GM12878 (cell line): Measurements from ENCODE around the gene MELTF. TPM values are rescaled to one million over a fixed set of nuclear protein-coding genes. Genes with fewer than 3 reads are reported as not detected.
"Not testable (repeated sequence)": the region's sequence is repeated elsewhere in the genome, so short reads cannot be mapped to it uniquely, and the experiment has no call there.

Experiments used
- ATAC-seq: fragments of 200-7000 bp; cut with Tn5 transposase; 3 replicates; pipeline ENCODE4 v1.9.1; 2020; ENCODE audit warnings: mild to moderate bottlenecking, moderate library complexity
- BruUV-seq: library from RNA; stranded (reverse); fragments of 400-500 nt; replicated peaks from 2 replicates; lab custom pipeline; 2021; lab: Mats Ljungman, UMichigan
- CTCF ChIA-PET: fragments of 300-600 bp; sonication (Branson Sonifier 250); formaldehyde crosslinking; extraction: SDS; loops from one replicate; lab custom pipeline; 2021; ENCODE audit warnings: inconsistent platforms; lab: Yijun Ruan, JAX
- POLR2A ChIA-PET: fragments of 350-600 bp; formaldehyde crosslinking; extraction: SDS; loops from one replicate; lab custom pipeline; 2021; ENCODE audit warnings: inconsistent platforms; lab: Charles Lee
- RAD21 ChIA-PET: fragments of 300-600 bp; sonication (Branson Sonifier 250); formaldehyde crosslinking; loops from one replicate; lab custom pipeline; 2023; ENCODE audit warnings: antibody characterized with exemption; ENCODE audit not compliant: unreplicated experiment; lab: Charles Lee
- SMC1A ChIA-PET: fragments of 300-600 bp; sonication (Branson Sonifier 250); formaldehyde crosslinking; loops from one replicate; lab custom pipeline; 2023; ENCODE audit not compliant: unreplicated experiment, uncharacterized antibody; lab: Charles Lee
- DNase-seq: peaks from one replicate; pipeline ENCODE4 v3.0.0-alpha.2; 2011; ENCODE audit warnings: low read depth, low spot score
- FAIRE-seq: peaks from 3 replicates; lab custom pipeline; 2011; peaks lifted over from hg19 to GRCh38; lab: Jason Lieb, UNC
- H2AFZ ChIP-seq: 2 replicates; pipeline ENCODE4 v1.6.0; 2011; ENCODE audit warnings: low read depth, low read length, control low read depth; ENCODE audit not compliant: control insufficient read depth
- H3K27ac ChIP-seq: 2 replicates; pipeline ENCODE4 v1.5.1; 2011; ENCODE audit warnings: control low read depth; ENCODE audit not compliant: control insufficient read depth, insufficient read depth
- H3K27me3 ChIP-seq, 2 experiments: replicated peaks in 1 of 2; 2 replicates each; pipeline versions ENCODE4 v1.6.0 to v1.6.1; 2011; ENCODE audit warnings: low read length in 1 of 2; ENCODE audit not compliant: control insufficient read depth in 2 of 2, insufficient read depth in 2 of 2
- H3K36me3 ChIP-seq, 2 experiments: 2 replicates each; pipeline ENCODE4 v1.5.1; 2011; ENCODE audit warnings: low read length in 1 of 2; ENCODE audit not compliant: control insufficient read depth in 2 of 2, insufficient read depth in 2 of 2
- H3K4me1 ChIP-seq: 2 replicates; pipeline ENCODE4 v1.6.1; 2011; ENCODE audit warnings: mild to moderate bottlenecking, low read length, moderate library complexity, mixed read lengths; ENCODE audit not compliant: control insufficient read depth, insufficient read depth
- H3K4me2 ChIP-seq: 2 replicates; pipeline ENCODE4 v1.6.0; 2011; ENCODE audit warnings: control low read depth; ENCODE audit not compliant: control insufficient read depth, insufficient read depth
- H3K4me3 ChIP-seq: fragments of 200-600 bp; sonication (generic); 2 replicates; pipeline ENCODE4 v1.5.1; 2016
- H3K79me2 ChIP-seq: 2 replicates; pipeline ENCODE4 v1.6.0; 2011; ENCODE audit warnings: low read length; ENCODE audit not compliant: control insufficient read depth, insufficient read depth
- H3K9ac ChIP-seq: 2 replicates; pipeline ENCODE4 v1.8.0; 2011; ENCODE audit warnings: low read length, control low read depth, mixed read lengths; ENCODE audit not compliant: control insufficient read depth, insufficient read depth
- H3K9me3 ChIP-seq: replicated peaks from 3 replicates; pipeline ENCODE4 v1.5.1; 2011; ENCODE audit warnings: mild to moderate bottlenecking, low read length; ENCODE audit not compliant: control insufficient read depth, insufficient read depth
- H4K20me1 ChIP-seq: 2 replicates; pipeline ENCODE4 v1.6.0; 2011; ENCODE audit not compliant: control insufficient read depth, insufficient read depth
- ATF7 ChIP-seq: fragments of 450-650 bp; IDR thresholded peaks from 2 replicates; pipeline ENCODE4 v1.6.1; 2016; ENCODE audit warnings: low read depth, mild to moderate bottlenecking
- JUNB ChIP-seq: IDR thresholded peaks from 2 replicates; pipeline ENCODE4 v1.6.1; 2016; ENCODE audit warnings: antibody characterized with exemption, mild to moderate bottlenecking
- MTA2 ChIP-seq: fragments of 450-650 bp; IDR thresholded peaks from 2 replicates; pipeline ENCODE4 v1.6.1; 2016; ENCODE audit warnings: low read depth, mild to moderate bottlenecking, moderate library complexity
- RUNX3 ChIP-seq: IDR thresholded peaks from 2 replicates; pipeline ENCODE4 v1.6.1; 2012; ENCODE audit warnings: low read length, inconsistent platforms
- ZSCAN29 ChIP-seq: fragments of 450-650 bp; IDR thresholded peaks from 2 replicates; pipeline ENCODE4 v1.6.1; 2017; ENCODE audit warnings: mild to moderate bottlenecking, moderate library complexity
- WGBS: methylation state at CpG from one replicate; pipeline ENCODE4 v1.1.6; 2016; ENCODE audit warnings: low lambda C conversion rate; ENCODE audit not compliant: insufficient replicate concordance, insufficient coverage; ENCODE audit errors: missing lambda C conversion rate; 5-methylcytosine and 5-hydroxymethylcytosine counted together
- in situ Hi-C: fragments of 300-500 bp; cut with MboI; formaldehyde crosslinking; loops from 9 replicates; pipeline ENCODE4 v1.14.3; 2018; ENCODE audit warnings: mixed read lengths
- intact Hi-C: fragments of 100-400 bp; cut with micrococcal nuclease; formaldehyde crosslinking; loops from one replicate; pipeline ENCODE4 v1.14.2; 2022; ENCODE audit not compliant: unreplicated experiment
- polyA plus RNA-seq, 11 experiments: library from polyadenylated mRNA; depleted of rRNA in 4 of 11; unstranded in 6 of 11; stranded (reverse) in 5 of 11; fragments of >200 nt; fragmentation: Nextera tagmentation in 4 of 11; fragmentation: Illumina TruSeq in 1 of 11; extraction: Ambion mirVana in 4 of 11; extraction: Trizol in 1 of 11; gene quantifications; 1 replicate in 1 of 11; 2 replicates in 10 of 11; pipeline versions ENCODE4 v1.2.1 to v1.2.3, GENCODE V29; 2011 to 2016; ENCODE audit warnings: inconsistent platforms in 2 of 11, missing spikeins in 2 of 11, low read depth in 1 of 11
- total RNA-seq, 4 experiments: library from RNA; depleted of rRNA in 3 of 4; stranded (reverse); fragments of >200 nt in 3 of 4; fragmentation: Illumina TruSeq in 1 of 4; extraction: Trizol in 1 of 4; gene quantifications; 2 replicates each; pipeline versions ENCODE4 v1.2.1 to v1.2.3, GENCODE V29; 2013 to 2021
- TF ChIP-seq, protein P1 (sequence below): fragments of 450-650 bp; IDR thresholded peaks from 2 replicates; pipeline ENCODE4 v1.6.1; 2017; ENCODE audit warnings: mild to moderate bottlenecking, low read depth, inconsistent platforms; ENCODE audit not compliant: poor library complexity, severe bottlenecking
- TF ChIP-seq, protein P2 (sequence below): IDR thresholded peaks from 2 replicates; pipeline ENCODE4 v1.6.1; 2012; ENCODE audit warnings: low read length, inconsistent platforms
- TF ChIP-seq, protein P3 (sequence below): fragments of 450-650 bp; IDR thresholded peaks from 2 replicates; pipeline ENCODE4 v1.6.1; 2017; ENCODE audit warnings: mild to moderate bottlenecking, moderate library complexity

Gene MELTF
- total and polyA plus RNA-seq, 10 of the 15 experiments (the other 5 are each of a cell fraction or from before 2014, with no cell fraction given): 0.55 to 49.1 (median 11.1) TPM

DNA sequence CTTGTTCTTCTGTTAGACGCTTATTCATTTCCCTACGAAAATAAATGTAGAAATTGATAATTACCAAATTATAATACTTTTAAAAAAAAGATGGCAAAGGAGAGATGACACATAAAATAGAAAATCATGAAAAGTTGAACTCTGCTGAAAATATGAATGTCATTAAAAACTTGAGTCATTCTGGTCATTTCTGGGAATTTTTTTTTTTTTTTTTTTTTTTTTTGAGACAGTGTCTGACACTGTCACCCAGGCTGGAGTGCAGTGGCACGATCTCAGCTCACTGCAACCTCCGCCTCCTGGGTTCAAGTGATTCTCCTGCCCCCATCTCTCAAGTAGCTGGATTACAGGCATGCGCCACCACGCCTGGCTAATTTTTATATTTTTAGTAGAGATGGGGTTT lies 22.0 kb upstream of the MELTF start:
- in situ Hi-C loops, DNase-seq, H3K27me3 ChIP-seq, H2AFZ ChIP-seq, H3K36me3 ChIP-seq: not testable (repeated sequence)
- ChIA-PET POLR2A (interaction anchor here (0.6 to 1.2 kb wide), 4 partner anchors 14 to 434 kb away, joined by 3 to 7 read pairs (median 6); partner anchors contain the start of gene MELTF), RAD21 (interaction anchor here (0.6 to 1.6 kb wide), 2 partner anchors 22 to 170 kb away, joined by 3 to 8 read pairs; partner anchors contain the start of gene MELTF)
- TF ChIP-seq, protein P1, sequence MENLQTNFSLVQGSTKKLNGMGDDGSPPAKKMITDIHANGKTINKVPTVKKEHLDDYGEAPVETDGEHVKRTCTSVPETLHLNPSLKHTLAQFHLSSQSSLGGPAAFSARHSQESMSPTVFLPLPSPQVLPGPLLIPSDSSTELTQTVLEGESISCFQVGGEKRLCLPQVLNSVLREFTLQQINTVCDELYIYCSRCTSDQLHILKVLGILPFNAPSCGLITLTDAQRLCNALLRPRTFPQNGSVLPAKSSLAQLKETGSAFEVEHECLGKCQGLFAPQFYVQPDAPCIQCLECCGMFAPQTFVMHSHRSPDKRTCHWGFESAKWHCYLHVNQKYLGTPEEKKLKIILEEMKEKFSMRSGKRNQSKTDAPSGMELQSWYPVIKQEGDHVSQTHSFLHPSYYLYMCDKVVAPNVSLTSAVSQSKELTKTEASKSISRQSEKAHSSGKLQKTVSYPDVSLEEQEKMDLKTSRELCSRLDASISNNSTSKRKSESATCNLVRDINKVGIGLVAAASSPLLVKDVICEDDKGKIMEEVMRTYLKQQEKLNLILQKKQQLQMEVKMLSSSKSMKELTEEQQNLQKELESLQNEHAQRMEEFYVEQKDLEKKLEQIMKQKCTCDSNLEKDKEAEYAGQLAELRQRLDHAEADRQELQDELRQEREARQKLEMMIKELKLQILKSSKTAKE: peak; percentile 29
- 0 out of 2 replicates have a peak, but pooled peaks have one; percentile 2 for TF ChIP-seq ATF7
- TF ChIP-seq, all 136 proteins: peak for 2; not testable (repeated sequence) for 134
- H3K4me2 ChIP-seq, CTCF ChIA-PET, H3K4me3 ChIP-seq, BruUV-seq, H3K79me2 ChIP-seq, H3K9me3 ChIP-seq, FAIRE-seq, intact Hi-C loops, H4K20me1 ChIP-seq: not testable (repeated sequence)
- peaks cover 17% of the 10 kb centered on the region; the same call in 1 of the 2 replicates for H3K4me1 ChIP-seq
- peak overlapping the region; percentile 81 for H3K27ac ChIP-seq
- 32% methylated on average over 6 of the region's 6 CpGs for WGBS
- SMC1A ChIA-PET: interaction anchor here (1.2 kb wide), 1 partner anchor 15 kb away, joined by 3 read pairs; no protein-coding TSS in a partner anchor
- peak overlapping the region; percentile 40 for H3K9ac ChIP-seq
- ATAC-seq: peak; percentile 43

DNA sequence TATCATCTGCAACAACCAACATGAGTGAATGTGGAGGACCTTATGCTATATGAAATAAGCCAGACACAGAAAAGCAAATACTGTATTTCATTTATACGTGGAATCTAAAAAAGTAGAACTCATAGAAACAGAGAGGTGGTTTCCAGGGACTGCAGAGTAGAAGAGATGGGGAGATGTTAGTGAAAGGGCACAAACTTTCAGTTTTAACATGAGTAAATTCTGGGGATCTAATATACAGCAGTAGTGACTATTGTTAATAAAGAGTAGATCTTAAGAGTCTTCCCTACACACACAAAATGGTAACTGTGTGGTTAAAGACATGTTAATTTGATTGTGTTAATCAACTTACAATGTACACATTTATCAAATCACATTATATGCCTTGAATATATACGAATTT lies 20.9 kb upstream of the MELTF start:
- H4K20me1 ChIP-seq: no peaks in the 10 kb centered on the region
- H2AFZ ChIP-seq: no peak overlapping the region
- no peak overlapping the region for H3K9ac ChIP-seq
- 0 out of 2 replicates have a peak overlapping the region, but pooled peaks have one; percentile 58 for H3K4me2 ChIP-seq
- in situ Hi-C loops (no loop called here), intact Hi-C loops (no loop called here)
- WGBS: 0% methylated on average over 2 of the region's 2 CpGs
- FAIRE-seq (peak; percentile 77), ATAC-seq (peak; percentile 88), DNase-seq (peak; percentile 59)
- peaks cover 0 to 5% of the 10 kb centered on the region in 2 experiments; a peak in 3 of 4 replicates for H3K36me3 ChIP-seq
- CTCF ChIA-PET: no interaction called here
- no peaks in the 10 kb centered on the region for H3K79me2 ChIP-seq
- peak overlapping the region; percentile 23; the same call in 1 of the 2 replicates for H3K4me3 ChIP-seq
- BruUV-seq: no TSS peak
- peak overlapping the region; percentile 81 for H3K27ac ChIP-seq
- POLR2A ChIA-PET: no interaction called here
- SMC1A ChIA-PET: interaction anchor here (1.2 kb wide), 1 partner anchor 27 kb away, joined by 3 read pairs; no protein-coding TSS in a partner anchor
- peaks cover 17% of the 10 kb centered on the region; the same call in 1 of the 2 replicates for H3K4me1 ChIP-seq
- no peaks in the 10 kb centered on the region; the same call in 2 of the 3 replicates for H3K9me3 ChIP-seq
- RAD21 ChIA-PET: no interaction called here
- H3K27me3 ChIP-seq: no peaks in the 10 kb centered on the region
- TF ChIP-seq, protein P2, sequence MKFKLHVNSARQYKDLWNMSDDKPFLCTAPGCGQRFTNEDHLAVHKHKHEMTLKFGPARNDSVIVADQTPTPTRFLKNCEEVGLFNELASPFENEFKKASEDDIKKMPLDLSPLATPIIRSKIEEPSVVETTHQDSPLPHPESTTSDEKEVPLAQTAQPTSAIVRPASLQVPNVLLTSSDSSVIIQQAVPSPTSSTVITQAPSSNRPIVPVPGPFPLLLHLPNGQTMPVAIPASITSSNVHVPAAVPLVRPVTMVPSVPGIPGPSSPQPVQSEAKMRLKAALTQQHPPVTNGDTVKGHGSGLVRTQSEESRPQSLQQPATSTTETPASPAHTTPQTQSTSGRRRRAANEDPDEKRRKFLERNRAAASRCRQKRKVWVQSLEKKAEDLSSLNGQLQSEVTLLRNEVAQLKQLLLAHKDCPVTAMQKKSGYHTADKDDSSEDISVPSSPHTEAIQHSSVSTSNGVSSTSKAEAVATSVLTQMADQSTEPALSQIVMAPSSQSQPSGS: peak; percentile 24; the same call in 1 of the 2 replicates
- TF ChIP-seq ZSCAN29 (no peak), RUNX3 (peak; percentile 52; the same call in 1 of the 2 replicates), JUNB (peak; percentile 76), MTA2 (peak; percentile 34)
- TF ChIP-seq, protein P3, sequence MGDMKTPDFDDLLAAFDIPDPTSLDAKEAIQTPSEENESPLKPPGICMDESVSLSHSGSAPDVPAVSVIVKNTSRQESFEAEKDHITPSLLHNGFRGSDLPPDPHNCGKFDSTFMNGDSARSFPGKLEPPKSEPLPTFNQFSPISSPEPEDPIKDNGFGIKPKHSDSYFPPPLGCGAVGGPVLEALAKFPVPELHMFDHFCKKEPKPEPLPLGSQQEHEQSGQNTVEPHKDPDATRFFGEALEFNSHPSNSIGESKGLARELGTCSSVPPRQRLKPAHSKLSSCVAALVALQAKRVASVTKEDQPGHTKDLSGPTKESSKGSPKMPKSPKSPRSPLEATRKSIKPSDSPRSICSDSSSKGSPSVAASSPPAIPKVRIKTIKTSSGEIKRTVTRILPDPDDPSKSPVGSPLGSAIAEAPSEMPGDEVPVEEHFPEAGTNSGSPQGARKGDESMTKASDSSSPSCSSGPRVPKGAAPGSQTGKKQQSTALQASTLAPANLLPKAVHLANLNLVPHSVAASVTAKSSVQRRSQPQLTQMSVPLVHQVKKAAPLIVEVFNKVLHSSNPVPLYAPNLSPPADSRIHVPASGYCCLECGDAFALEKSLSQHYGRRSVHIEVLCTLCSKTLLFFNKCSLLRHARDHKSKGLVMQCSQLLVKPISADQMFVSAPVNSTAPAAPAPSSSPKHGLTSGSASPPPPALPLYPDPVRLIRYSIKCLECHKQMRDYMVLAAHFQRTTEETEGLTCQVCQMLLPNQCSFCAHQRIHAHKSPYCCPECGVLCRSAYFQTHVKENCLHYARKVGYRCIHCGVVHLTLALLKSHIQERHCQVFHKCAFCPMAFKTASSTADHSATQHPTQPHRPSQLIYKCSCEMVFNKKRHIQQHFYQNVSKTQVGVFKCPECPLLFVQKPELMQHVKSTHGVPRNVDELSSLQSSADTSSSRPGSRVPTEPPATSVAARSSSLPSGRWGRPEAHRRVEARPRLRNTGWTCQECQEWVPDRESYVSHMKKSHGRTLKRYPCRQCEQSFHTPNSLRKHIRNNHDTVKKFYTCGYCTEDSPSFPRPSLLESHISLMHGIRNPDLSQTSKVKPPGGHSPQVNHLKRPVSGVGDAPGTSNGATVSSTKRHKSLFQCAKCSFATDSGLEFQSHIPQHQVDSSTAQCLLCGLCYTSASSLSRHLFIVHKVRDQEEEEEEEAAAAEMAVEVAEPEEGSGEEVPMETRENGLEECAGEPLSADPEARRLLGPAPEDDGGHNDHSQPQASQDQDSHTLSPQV: no peak
